ENCODE results near the gene SH3RF1.

SH3RF1 gene

GRCh38 chr4:169274033-169274432 is 3.3 kb upstream of the SH3RF1 start:
- no peak for DNase-seq

GRCh38 chr4:169272265-169272886 is 1.6 kb upstream of the SH3RF1 start:
- no peak for DNase-seq

DNA sequence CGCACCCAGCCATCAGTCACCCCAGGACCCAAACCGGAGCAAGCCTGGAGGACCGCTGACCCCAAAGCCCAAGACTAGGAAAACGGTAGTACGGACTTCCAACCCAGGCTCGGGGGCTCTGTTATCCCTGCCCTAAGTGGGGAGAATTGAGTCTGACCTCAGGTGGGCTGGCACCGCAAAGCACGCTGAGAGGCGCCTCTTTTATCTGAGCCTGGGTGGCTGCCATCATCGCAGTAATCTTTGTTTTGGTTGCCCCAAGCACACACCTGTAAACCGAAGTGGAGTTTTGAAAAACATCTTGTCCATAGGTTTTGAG is 894 bp upstream of the SH3RF1 start:
- no peak for DNase-seq

GRCh38 chr4:169269916-169270809 is 593 bp downstream of the SH3RF1 start:
- DNase-seq, result no peak

DNA sequence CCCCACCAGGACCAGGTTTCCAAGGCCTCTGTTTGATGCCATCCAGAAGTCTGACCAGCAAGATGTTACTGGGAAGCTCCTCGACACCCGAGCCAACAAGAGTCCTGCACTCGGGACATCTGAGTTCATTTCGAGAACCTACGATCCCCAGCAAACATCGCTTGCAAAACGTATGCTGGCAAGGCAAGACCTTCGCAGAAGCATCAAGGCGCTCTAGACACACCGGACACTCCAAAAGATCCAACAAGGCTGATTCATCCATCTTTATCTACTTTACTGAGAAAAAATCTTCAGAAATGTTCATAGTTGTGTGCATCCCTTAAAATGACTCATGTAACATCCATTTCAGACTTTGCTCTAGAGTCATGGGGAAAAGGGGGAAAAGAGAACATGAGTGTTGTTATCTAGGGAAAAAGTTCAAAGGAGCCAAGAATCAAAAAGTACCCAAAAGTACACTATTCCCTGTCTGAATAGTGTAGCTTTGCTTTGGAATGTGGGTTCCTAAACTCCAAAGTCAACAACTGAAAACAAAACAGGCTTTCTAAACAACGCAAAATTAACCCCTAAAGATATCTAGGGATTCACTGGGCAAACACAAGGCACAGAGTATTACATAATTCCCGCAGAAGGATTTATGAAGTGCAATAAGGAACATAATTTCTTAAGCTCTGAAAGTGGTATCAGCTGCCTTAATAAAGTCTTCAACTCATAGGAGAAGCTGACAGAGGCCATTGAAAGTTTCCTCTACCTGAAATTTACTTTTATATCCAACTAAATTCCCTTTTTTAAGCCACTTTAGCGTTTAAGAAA is 1.6 kb downstream of the SH3RF1 start:
- no peak for DNase-seq

DNA sequence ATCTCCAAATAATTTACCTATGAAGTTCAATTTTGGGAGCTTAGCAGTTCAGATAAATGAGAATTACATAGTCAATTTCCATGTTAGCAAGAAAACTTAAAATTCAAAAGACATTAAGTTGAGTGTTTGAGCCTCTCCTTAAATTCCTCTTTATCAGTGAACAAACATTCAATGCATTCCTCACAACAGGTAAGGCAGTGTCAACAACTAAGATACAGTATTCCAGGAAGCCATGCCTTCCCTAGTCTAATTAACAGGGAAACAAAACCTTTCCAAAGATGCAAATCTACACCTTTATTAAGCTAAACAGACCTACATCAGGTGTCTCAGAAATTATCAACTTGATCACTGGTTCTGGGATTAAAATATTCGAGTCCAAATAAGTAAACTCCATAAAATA is 3.7 kb downstream of the SH3RF1 start:
- DNase-seq, result no peak

DNA sequence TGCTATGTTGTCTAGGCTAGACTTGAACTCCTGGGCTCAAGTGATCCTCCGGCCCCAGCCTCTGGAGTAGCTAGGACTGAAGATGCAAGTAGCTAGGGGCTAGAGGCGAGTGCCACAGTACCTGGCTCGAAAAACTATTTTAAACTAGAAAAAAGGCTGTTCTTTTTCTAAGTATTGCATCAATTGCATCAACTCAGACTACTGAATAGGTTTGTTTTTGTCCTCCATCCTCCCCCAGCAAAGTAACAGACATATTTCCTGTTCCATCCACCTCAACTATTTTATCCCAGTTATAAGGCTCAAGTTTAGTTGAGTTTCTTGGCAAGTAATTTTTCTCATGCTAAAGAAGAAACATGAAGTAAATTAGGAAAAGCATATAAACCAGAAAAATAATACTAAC is 4.1 kb downstream of the SH3RF1 start:
- no peak for DNase-seq

DNA sequence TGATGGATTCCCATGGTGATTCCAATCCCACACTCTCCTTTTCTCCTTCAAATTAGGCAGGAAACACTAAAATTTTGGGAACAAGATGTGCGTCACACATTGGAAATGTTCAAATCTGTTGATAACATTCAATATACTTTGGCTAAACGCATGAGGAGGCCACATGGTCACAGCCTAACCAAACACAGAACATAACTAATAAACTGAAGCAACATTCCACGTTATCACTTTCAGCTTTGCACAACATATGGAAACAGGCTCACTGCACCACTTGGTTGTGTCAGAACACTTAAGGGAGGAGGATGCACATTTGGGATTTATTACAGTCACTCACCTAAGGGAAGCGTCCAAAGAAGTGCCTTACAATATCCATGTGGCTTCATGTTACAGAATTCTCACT is 4.7 kb downstream of the SH3RF1 start:
- DNase-seq, result no peak

DNA sequence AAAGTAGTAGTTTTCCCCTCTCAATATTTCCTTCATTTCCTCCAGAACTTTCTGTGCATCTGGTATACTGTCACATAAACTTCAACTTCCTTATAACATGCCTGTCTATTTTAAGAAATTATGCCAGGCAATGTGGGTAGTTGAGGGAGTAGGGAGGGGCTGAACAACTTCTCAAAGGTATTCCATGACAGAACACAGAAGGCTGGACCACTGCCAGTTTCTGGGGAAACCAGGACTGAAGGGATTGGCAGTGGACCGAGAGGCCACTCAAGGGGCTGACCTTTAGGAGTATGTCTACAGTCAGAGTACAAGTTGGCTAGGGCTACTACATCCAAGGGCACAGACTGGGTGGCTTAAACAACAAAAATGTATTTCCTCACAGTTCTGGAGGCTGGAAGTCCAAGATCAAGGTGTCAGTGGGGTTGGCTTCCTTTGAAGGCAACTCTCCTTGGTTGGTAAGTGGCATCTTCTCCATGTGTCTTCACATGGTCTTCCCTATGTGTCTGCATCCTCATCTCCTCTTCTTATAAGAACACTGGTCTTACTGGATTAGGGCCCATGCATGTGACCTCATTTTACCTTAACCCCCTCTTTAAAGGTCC is 6.9 kb downstream of the SH3RF1 start:
- no peak for DNase-seq

- no peak for DNase-seq
These were observed 10.4 kb downstream of the SH3RF1 start for GRCh38 chr4:169260217-169260866.

DNA sequence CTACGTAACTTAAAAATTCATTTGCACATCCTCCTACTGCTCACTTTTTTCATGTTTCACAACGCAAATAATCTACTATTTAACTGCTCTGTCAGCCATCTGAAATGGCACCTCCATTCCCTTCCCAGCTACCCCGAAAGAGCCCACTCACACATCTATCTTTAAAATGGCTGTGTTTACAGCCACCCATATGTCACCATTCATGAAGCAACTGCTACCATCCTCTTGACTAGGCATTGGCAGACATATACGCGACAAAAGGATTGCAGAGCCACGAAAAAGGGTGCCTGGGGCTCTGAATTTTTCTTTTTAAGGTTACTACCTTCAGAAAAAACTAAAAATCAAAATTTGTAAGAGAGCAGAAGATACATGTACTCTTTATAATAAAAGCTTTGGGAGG is 11.5 kb downstream of the SH3RF1 start:
- DNase-seq, result peak; percentile 52

- peak; percentile 50 for DNase-seq
These were observed 12.6 kb downstream of the SH3RF1 start for GRCh38 chr4:169258141-169258540.

- DNase-seq, result no peak
These were observed 13.6 kb downstream of the SH3RF1 start for GRCh38 chr4:169256856-169257761.

- no peak for DNase-seq
These were observed 14.6 kb downstream of the SH3RF1 start for GRCh38 chr4:169256101-169256612.

- DNase-seq, result no peak
These were observed 16.2 kb downstream of the SH3RF1 start for GRCh38 chr4:169254546-169254983.

DNA sequence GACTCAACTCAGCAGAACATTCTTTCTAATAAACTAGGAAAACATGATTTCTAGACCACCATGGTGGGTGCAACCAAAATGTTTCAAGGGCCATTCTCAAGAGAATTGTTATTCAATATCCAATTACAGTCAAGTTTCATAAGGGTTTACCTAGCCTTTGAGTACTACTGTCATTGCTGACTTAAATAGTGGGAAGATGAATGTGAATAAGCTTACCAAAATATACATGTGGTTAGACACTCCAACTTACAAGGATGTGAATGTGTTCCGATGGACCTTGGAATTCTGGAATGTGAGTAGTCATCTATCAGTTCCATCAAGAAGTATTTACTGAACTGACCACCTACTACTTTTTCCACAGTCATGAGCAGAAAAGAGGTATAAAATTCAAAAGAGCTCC is 16.9 kb downstream of the SH3RF1 start:
- no peak for DNase-seq

DNA sequence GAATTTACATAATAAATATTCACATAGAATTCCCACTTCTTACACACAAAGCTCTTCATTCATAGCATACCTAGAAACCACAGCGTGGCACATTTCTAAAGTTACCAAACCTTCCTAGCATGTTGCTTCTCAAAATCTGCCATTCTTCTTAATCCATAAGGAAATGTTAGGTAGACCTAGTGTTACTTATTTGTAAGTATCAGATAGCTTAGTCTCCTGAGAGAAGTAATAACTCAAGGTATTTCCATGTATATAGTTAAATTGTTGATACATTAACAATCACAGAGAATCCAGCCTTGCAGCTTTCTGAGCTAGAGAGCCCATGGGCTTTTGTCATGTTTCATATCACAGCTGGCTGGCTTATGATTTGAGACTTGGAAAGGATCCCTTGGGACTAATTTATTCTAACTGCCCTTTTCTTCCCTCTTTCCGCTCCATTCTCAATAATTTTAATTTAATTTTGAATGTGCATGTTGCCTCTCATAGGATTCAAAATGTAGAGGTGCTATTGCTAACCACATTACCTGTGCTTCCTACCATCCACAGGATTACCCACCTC is 17.6 kb downstream of the SH3RF1 start:
- peak; percentile 16 for DNase-seq

DNA sequence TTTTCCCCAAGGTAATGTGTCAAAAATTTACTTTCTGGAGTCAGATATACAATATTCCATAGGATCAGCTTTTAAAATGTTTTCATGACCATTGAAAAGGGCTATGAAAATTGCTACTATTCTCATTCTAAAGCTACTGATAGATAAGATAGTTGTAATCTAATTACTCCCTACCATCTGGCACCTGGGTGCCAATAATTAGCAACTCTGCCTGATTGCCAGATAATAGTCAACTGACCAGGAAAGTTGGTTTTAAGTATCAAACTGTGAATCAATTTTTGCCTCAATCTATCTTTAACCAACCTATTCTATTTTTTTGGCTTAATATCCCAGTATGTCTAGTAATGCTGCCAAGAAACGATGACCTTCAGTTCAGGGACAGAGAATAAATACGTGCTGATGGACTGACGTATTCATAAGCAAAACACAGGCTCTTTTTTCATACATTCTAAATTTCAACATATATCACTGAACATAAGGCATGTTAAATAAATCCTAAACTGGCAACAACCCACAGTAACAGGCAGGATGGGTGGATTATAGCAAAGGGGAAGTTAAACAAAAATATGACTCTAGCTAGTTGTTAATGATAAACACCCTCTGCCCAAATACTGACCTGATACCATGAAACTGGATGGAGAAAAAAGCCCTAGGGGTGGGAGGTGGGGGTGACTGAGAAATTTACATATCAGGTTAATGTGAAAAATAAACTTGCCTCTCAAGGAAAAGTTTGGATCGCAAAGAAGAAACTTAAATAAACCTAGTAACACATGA is 18.2 kb downstream of the SH3RF1 start:
- no peak for DNase-seq

DNA sequence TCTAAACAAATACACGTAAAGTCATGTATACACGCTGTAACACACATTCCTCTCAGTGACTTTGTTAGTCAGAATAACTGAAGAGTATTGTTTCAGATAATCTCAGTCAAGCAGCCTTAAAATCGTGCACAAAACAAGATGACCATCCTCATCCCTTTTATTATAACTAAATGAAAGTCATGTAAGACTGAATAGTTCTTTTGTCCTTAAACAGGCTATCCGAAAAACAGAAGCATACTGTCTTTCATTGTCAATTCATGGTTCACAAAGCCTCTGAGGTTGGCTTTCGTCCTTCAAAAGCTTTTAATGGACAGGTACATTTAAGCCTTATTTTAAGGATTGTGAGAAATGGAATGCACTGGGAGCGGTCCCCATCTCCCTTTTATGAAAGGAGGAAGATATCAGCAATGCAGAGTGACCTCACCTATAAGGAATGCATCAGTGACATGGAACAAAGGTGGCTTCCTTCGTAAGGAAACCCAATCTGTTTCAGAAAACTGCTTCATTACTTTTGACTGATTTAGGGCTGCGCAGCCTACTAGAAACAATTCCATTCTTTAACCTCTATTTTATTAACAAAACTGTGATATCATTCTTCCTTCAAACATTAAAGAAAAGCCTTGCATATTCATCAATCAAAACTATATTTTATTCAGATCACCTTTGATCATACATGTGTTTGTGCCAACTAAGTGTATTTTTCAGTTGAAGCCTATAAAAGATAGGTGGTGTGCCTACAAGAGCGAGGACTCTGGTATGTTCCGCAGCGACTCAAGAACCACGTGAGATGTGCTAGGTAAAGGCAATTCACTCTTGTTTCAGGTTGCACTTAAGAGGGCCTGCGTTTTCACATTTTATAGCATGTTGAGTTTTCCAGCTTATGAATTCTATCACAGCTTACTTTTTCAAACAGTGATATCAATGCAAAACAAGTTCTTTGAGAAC is 19.2 kb downstream of the SH3RF1 start:
- no peak for DNase-seq

Data from NCI-H524 treated with DMSO at 0.1 percent for 48 hours (cell line).